ENCODE data around the gene ANAPC4.
"Not testable (repeated sequence)": the region's sequence is repeated elsewhere in the genome, so short reads cannot be mapped to it uniquely, and the experiment has no call there.

The ANAPC4 gene, protein sequence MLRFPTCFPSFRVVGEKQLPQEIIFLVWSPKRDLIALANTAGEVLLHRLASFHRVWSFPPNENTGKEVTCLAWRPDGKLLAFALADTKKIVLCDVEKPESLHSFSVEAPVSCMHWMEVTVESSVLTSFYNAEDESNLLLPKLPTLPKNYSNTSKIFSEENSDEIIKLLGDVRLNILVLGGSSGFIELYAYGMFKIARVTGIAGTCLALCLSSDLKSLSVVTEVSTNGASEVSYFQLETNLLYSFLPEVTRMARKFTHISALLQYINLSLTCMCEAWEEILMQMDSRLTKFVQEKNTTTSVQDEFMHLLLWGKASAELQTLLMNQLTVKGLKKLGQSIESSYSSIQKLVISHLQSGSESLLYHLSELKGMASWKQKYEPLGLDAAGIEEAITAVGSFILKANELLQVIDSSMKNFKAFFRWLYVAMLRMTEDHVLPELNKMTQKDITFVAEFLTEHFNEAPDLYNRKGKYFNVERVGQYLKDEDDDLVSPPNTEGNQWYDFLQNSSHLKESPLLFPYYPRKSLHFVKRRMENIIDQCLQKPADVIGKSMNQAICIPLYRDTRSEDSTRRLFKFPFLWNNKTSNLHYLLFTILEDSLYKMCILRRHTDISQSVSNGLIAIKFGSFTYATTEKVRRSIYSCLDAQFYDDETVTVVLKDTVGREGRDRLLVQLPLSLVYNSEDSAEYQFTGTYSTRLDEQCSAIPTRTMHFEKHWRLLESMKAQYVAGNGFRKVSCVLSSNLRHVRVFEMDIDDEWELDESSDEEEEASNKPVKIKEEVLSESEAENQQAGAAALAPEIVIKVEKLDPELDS

DNA sequence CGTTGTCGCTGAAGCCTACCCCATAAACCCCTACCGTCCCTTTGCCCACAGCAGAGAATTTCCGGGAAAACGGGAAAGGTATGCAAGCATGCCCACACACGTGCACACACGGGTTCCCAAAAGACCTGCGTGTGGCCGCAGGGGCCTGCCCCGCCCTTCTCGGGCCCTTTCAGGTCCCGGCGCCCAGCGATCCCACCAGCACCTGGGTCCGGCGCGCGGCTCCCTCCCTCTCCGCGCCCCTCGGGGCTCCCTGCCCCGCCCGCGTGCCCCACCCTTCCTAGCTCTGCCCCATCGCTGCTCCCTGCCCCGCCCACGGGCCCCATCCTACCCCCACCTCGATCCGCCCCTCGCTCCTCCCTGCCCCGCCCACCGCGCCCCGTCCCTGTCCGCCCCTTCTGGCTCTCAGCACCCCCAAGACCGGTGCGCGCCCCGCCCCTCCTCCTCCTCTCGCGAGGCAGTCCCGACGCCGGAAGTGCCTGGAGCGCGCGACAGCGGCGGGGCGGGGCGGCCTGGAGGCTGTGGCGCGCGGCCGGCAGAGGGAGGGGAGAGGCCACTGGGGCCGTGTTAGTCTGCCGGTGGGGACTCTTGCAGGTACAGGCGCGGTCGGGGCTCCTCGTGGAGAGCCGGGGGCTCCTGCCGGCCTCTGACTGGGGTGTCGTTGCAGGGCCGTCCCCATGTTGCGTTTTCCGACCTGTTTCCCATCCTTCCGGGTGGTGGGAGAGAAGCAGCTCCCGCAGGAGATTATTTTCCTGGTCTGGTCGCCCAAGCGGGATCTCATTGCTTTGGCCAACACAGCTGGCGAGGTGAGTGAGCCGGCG is at the start of gene ANAPC4:
TSS of gene ANAPC4 (plus strand) at position 510 of the 818 bp plus-strand sequence. CDS start at position 675, 165 bp downstream.
- DNase-seq: peak; percentile 98

DNA sequence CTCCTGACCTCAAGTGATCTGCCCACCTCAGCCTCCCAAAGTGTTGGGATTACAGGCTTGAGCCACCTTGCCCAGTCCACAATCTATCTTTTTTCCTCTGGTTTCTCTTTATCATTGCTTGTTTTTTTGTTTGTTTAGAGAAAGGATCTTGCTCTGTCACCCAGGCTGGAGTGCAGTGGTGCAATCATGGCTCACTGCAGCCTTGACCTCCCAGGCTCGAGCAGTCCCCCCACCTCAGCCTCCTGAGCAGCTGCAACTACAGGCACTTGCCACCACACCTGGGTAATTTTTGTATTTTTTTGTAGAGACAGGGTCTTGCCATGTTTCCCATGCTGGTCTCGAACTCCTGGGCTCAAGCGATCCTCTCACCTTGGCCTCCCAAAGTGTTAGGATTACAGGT is 48.6 kb upstream of the ANAPC4 start:
- not testable (repeated sequence) for DNase-seq

DNA sequence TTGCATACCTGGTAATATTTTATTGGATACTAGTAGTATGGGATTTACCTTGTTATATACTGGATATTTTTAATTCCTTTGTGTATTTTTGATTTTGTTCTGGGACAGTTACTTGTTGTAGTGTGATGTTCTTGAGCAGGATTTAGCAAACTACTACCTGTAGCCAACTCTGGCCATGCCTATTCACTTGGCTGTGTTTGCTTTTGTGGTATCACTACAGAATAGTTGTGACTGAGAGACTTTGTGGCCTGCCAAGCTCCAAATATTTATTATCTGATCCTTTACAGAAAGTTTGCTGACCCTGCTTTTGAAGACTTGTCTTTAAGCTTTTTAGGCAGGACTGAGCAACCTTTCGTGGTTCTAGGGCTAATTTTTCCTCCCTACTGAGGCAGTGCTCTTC is 46.7 kb upstream of the ANAPC4 start:
- no peak for DNase-seq

- DNase-seq: no peak
Measured at GRCh38 chr4:25330905-25331808, 45.9 kb upstream of the ANAPC4 start.

GRCh38 chr4:25343671-25344070 is 33.4 kb upstream of the ANAPC4 start:
- DNase-seq: no peak

- no peak for DNase-seq
Measured at GRCh38 chr4:25345744-25346143, 31.3 kb upstream of the ANAPC4 start.

DNA sequence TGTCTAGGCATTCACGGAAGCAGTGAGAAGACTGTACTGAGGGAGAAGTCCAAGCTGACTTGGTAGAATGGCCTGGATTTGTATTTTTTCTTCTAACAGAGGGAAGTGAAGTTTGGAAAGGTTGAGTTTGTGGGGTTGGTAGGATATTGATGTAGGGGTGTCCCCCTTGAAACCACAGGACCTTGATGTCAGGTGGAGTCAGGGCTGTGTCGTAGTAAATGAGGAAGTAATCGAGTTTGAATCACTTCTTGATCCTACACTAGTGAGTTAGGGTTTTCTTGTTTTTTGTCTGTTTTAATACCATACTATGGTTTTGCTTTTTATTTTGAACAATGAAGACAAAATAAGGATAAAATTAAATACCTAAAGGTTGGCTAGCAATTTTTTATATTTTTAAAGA is 30.1 kb upstream of the ANAPC4 start:
- no peak for DNase-seq

DNA sequence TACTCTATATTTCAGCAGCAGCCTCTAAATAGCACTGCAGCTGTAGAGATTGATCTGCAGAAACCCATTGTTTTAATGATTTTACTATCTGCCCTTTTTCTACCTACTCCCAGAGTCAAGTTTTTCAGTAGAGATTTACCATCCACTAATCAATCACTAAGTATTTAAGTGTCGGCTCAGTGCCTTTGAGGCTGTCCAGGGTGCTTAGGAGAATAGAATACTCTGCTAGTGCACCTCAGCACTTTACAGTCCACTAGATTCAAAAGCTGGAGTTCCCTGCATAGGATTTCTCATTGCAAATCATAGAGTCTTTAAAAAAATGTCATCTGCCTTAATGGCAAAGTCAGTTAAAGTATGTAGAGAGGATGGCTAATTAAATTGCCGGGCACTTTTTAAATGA is 29.6 kb upstream of the ANAPC4 start:
- no peak for DNase-seq

- no peak for DNase-seq
Measured at GRCh38 chr4:25347971-25348370, 29.1 kb upstream of the ANAPC4 start.

DNA sequence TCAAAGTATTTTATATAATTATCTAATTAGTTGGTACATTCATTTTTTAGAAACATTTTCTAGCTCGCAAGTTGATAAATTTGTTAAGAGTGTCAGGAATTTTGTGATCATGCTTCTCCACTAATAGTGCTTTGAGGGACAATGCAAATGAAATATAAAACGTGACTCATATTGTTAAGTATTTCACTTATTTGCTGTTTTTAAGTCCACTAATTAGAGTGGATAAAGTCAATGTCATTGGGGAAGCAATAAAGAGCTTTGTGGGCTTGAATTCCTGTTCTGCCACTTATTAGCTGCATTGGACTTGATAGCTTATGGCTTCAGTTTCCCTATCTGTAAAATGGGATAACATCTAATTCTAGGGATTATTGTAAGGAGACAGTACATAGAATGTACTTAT is 26.5 kb upstream of the ANAPC4 start:
- DNase-seq: no peak

DNA sequence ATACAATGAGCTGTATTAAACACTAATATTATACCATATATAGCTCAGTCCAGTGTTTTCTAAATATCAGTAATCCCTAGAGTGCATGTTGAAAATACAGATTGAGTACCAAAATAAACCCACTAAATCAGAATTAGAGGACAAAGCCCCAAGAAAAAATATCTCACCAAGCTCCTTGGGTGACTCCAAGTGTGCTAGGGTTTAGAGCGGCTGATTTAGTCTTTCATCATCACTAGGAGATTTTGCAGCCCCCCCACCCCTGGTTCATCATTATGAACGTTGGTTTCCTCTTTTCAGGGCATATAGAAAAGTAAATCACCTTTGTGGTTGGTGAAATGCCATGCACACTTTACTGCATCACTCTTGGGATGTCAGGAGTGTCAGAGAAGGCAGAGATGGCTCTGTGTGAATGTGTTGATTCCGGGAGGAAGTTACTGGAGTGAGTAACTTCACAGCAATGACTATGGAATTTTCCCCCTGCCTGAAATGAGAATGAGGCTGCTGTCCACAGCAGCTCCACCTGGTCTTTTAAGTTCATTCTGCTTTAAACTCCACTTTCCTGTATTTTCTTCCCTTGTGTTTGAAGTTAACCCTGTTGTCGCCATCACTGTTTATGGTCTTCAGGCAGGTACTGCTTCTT is 25.2 kb upstream of the ANAPC4 start:
- DNase-seq: no peak

DNA sequence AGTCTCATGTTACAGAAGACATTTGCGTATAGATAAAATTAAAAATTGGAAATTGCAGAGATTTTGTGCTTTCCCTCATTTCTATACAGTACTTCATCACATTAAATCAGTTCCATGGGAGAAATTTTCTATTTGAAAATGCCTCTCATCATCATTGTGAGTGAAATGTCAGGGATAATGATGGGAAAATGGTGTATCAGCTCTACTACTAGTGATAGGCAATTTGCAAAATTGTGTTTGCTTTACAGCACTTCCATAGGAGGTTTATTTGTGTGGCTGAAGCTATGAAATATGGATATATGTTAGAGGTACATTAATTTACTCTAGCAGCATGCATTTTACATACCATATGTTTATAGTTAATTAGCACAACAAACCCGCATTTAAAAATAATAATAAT is 21.0 kb upstream of the ANAPC4 start:
- DNase-seq: no peak

GRCh38 chr4:25358515-25359275 is 18.4 kb upstream of the ANAPC4 start:
- DNase-seq: no peak

DNA sequence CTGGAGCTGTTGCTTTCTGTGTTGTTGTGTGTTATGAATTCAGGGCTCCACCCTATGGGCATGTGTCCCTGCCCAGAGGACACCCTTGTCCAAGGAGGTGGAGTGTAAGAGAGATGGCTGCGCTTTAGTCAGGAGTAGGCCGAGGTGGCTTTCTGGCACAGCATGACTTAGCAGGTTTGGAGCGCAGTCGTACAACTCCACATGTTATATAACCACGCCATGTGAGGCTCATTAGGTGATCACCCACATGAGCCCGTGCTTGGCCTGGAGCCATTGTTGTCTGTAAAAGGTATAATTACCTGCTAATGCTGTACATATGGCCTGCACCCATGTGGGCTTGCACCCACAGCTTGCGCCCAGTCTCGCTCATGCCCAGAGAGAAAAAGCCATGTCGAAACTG is 15.8 kb upstream of the ANAPC4 start:
- no peak for DNase-seq

DNA sequence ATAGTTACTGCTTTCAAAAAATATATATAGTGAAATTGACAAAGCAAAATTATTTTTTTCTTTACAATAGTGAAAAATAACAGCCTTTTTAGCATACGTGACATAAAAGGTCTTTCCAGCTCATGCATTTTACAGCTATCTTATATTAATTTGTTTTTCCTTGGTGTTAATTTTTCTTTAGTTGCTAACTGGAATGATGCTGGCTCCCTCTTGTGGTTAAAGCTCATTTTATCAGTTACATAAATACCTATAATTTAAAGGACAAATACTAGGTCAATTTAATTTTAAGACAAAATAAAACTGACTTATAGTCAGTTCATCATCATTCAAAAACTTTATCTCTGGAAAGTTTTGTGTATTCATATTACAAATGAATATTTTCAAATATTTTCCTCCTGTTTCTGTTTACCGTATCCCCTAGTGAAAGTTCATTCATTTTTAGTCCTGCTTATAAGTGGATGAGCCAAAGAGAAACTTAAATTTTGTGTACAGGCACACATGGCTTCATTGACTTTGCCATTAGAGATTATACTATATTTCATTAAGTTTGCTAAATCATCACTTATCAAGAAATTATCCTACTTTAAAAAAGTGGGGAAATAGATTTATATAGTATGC is 9.9 kb upstream of the ANAPC4 start:
- DNase-seq: no peak

GRCh38 chr4:25367877-25368276 is 9.2 kb upstream of the ANAPC4 start:
- DNase-seq: no peak

GRCh38 chr4:25368315-25368714 is 8.7 kb upstream of the ANAPC4 start:
- DNase-seq: no peak

GRCh38 chr4:25370242-25370641 is 6.8 kb upstream of the ANAPC4 start:
- no peak for DNase-seq

- not testable (repeated sequence) for DNase-seq
Measured at GRCh38 chr4:25372549-25372948, 4.5 kb upstream of the ANAPC4 start.
